Measurements from ENCODE around the gene TTC9C. TPM values are rescaled to one million over a fixed set of nuclear protein-coding genes. Genes with fewer than 3 reads are reported as not detected.

TTC9C gene
- total RNA-seq, 1 donor from 2014 or later: 24.3 TPM

DNA sequence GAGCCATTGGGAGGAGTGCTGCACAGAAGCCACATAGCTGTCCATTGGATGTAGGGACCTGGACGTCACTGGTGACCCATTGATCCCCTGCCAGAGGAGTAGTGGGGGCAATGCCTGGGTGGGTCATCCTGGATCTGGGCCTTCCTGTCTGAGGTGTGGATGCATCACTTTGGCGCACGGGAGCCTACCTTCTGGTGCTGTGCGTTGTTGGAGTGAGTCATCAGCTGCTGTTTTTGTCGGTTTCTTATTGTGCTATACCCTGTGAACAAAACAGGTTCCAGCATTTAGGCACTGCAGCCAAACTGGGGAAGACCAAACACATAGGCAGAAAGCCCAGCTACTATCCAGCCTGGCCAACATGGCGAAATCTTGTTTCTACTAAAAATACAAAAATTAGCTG is 46.1 kb downstream of the TTC9C start:
- H3K4me3 ChIP-seq: no peak overlapping the region
- no peaks in the 10 kb centered on the region for H3K9me3 ChIP-seq
- peaks cover 18% of the 10 kb centered on the region for H3K4me1 ChIP-seq
- ATAC-seq (no peak), DNase-seq (no peak)
- no peak overlapping the region for H3K27ac ChIP-seq
- TF ChIP-seq, protein P1, sequence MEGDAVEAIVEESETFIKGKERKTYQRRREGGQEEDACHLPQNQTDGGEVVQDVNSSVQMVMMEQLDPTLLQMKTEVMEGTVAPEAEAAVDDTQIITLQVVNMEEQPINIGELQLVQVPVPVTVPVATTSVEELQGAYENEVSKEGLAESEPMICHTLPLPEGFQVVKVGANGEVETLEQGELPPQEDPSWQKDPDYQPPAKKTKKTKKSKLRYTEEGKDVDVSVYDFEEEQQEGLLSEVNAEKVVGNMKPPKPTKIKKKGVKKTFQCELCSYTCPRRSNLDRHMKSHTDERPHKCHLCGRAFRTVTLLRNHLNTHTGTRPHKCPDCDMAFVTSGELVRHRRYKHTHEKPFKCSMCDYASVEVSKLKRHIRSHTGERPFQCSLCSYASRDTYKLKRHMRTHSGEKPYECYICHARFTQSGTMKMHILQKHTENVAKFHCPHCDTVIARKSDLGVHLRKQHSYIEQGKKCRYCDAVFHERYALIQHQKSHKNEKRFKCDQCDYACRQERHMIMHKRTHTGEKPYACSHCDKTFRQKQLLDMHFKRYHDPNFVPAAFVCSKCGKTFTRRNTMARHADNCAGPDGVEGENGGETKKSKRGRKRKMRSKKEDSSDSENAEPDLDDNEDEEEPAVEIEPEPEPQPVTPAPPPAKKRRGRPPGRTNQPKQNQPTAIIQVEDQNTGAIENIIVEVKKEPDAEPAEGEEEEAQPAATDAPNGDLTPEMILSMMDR (IDR thresholded peaks at IDR 0.05): no peak
- H3K36me3 ChIP-seq: peaks cover 35% of the 10 kb centered on the region
- H3K27me3 ChIP-seq (ENCODE audit: low read depth): no peaks in the 10 kb centered on the region
- intact Hi-C loops (cut with DNase I): no loop called here

DNA sequence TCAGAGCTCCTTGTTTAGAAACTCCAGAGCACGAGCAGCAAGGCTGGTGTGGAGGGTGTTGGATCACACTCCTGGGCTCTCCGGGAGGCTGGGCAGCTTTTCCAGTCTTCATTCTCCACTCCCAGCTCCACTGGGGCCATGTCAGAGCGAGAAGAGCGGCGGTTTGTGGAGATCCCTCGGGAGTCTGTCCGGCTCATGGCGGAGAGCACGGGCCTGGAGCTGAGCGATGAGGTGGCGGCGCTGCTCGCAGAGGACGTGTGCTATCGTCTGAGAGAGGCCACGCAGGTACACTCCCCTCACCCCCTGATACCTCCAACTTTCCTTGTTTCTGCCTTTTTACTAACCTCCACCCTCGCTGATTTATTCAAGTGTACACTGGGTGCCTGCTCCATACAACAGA is 47.4 kb downstream of the TTC9C start:
- Histone ChIP-seq H3K4me3 (no peak overlapping the region), H3K27ac (no peak overlapping the region), H3K9me3 (no peaks in the 10 kb centered on the region), H3K36me3 (peaks cover 43% of the 10 kb centered on the region), H3K27me3 (ENCODE audit: low read depth) (no peaks in the 10 kb centered on the region), H3K4me1 (peaks cover 9% of the 10 kb centered on the region)
- TF ChIP-seq, protein P1 (IDR thresholded peaks at IDR 0.05): no peak
- DNase-seq: no peak
- ATAC-seq: no peak
- intact Hi-C loops (cut with DNase I): no loop called here

DNA sequence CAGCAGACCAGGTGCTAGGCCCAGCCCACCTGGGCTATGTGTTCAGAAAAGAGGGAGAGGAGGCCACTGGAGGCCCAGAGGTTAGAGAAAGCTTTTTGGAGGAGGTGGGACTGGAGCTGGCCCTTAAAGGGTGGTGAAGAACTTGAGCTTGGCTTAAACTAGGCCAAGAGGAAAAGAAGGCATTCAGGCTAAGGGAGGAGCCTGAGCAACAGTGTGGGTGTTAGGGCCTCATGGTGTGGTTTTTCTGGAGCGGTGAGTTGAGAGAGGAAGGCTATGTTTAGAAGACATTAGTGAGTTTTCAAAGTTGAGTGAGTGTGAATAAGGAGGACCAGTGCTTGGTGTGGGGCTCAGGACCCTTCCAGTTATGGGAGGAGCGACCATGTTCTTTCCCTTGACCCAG is 49.1 kb downstream of the TTC9C start:
- Histone ChIP-seq H3K9me3 (no peaks in the 10 kb centered on the region), H3K27me3 (ENCODE audit: low read depth) (no peaks in the 10 kb centered on the region), H3K27ac (no peak overlapping the region), H3K36me3 (peaks cover 55% of the 10 kb centered on the region), H3K4me3 (no peak overlapping the region), H3K4me1 (no peaks in the 10 kb centered on the region)
- ATAC-seq (no peak), DNase-seq (no peak)
- TF ChIP-seq, protein P1 (IDR thresholded peaks at IDR 0.05): no peak
- intact Hi-C loops (cut with DNase I): no loop called here

DNA sequence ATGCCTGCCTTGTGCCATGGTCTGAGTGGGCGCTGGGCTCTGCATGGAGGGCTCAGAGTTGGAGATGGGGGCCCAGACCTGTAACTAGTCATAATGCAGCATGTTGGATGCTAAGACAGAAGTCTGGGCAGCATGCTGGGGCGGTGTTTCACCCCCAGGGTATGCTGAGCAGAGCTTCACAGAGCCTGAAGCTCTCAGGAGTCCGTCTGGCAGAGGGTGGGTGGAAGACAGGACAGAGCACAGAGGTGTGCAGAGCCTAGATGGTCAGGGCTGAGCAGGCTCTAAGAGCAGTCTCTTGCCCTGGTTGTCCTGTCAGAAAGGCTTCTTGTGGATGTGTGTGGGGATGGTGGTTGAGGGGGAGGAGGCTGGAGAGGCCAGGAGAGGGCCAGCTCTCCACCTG is 50.2 kb downstream of the TTC9C start:
- H3K27me3 ChIP-seq (ENCODE audit: low read depth): no peaks in the 10 kb centered on the region
- H3K36me3 ChIP-seq: peaks cover 61% of the 10 kb centered on the region
- ATAC-seq: no peak

DNA sequence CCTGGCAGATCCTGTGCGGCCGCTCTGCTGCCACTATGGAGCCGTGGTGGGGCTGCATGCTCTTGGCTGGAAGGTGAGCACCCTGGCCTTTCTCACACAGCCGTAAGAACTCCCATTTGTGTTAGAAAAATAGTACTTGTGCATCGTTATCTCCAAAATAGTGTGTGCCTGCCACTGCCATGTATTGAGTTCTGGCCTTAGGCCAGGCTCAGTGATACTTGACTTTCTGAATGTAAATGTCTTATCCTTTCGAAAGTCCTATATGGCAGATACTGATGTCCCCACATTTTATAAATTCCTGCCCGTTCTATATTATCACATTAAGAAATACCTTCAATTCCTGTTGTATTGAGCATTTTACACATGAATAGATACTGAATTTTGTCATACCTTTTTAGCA is 54.5 kb downstream of the TTC9C start:
- no peak for ATAC-seq
- Histone ChIP-seq H3K27me3 (ENCODE audit: low read depth) (no peaks in the 10 kb centered on the region), H3K4me1 (peaks cover 10% of the 10 kb centered on the region), H3K4me3 (no peak overlapping the region), H3K36me3 (peaks cover 51% of the 10 kb centered on the region), H3K9me3 (no peaks in the 10 kb centered on the region), H3K27ac (no peak overlapping the region)
- no peak for DNase-seq
- TF ChIP-seq, protein P1 (IDR thresholded peaks at IDR 0.05): no peak
- intact Hi-C loops (cut with DNase I): no loop called here

More for the DNA sequence above, 50.2 kb downstream of the TTC9C start:
- DNase-seq: no peak
- no peaks in the 10 kb centered on the region for H3K4me1 ChIP-seq
- TF ChIP-seq, protein P1 (IDR thresholded peaks at IDR 0.05): no peak
- intact Hi-C loops (cut with DNase I): no loop called here
- H3K9me3 ChIP-seq: no peaks in the 10 kb centered on the region
- no peak overlapping the region for H3K4me3 ChIP-seq
- no peak overlapping the region for H3K27ac ChIP-seq

Measured in lower lobe of right lung (tissue), 2 donors.